Activated T-helper 1 cell treated with anti-CD3 and anti-CD28 coated beads, Interleukin-2, amount 50 U/mL, for 16 hours (primary cell): Measurements from ENCODE around the gene LSS.
"Not testable (repeated sequence)": the region's sequence is repeated elsewhere in the genome, so short reads cannot be mapped to it uniquely, and the experiment has no call there.

Experiments used
- DNase-seq, 2 donors: peaks; one replicate each; pipeline ENCODE4 v3.0.0-alpha.2; 2020; ENCODE audit warnings: low read depth in 1 of 2, low spot score in 1 of 2

LSS gene

GRCh38 chr21:46206163-46207005 lies 22.2 kb downstream of the LSS start:
- DNase-seq = no peak

GRCh38 chr21:46205766-46206162 lies 22.8 kb downstream of the LSS start:
- no peak for DNase-seq

GRCh38 chr21:46205166-46205565 lies 23.4 kb downstream of the LSS start:
- no peak for DNase-seq

DNA sequence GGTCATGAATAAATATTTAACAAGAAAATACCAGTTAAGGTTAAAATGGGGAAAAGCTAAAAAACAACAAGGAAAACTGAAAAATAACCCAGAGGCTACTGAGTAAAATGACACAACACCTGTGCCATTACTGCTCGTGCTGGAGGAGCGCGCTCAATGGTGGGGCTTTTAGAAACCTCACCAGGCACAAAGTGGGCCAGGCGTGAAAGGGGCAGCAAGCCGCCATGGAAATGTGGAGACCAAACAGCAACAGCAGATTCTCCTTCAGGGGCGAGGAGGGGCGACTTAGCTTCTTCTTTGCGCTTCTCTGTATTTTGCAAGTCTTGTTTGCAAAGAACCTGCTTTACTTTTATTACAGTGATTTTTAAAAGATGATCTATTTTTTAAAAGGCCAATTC lies 25.4 kb downstream of the LSS start:
- no peak for DNase-seq

- no peak for DNase-seq
Measured at GRCh38 chr21:46202592-46203202, 25.9 kb downstream of the LSS start.

DNA sequence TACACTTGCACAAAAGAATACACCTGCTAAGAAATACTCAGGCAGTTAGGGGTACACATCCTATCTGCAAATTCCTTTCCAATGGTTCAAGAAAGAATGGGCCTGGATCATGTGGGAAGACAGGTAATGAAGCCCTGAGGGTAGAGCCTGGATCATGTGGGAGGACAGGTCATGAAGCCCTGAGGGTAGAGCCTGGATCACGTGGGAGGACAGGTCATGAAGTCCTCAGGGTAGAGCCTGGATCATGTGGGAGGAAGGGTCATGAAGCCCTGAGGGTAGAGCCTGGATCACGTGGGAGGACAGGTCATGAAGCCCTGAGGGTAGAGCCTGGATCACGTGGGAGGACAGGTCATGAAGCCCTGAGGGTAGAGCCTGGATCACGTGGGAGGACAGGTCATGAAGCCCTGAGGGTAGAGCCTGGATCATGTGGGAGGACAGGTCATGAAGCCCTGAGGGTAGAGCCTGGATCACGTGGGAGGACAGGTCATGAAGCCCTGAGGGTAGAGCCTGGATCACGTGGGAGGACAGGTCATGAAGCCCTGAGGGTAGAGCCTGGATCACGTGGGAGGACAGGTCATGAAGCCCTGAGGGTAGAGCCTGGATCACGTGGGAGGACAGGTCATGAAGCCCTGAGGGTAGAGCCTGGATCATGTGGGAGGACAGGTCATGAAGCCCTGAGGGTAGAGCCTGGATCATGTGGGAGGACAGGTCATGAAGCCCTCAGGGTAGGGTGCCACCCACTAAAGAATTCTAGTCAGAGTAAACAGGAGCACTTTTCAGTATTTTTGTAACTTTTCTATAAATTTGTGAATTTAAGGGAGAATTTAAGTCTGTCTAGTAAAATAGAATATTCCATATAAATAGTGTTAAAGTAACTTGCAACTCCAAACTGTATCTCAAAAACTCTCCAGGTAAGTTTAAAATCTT lies 27.4 kb downstream of the LSS start:
- DNase-seq = not testable (repeated sequence)

DNA sequence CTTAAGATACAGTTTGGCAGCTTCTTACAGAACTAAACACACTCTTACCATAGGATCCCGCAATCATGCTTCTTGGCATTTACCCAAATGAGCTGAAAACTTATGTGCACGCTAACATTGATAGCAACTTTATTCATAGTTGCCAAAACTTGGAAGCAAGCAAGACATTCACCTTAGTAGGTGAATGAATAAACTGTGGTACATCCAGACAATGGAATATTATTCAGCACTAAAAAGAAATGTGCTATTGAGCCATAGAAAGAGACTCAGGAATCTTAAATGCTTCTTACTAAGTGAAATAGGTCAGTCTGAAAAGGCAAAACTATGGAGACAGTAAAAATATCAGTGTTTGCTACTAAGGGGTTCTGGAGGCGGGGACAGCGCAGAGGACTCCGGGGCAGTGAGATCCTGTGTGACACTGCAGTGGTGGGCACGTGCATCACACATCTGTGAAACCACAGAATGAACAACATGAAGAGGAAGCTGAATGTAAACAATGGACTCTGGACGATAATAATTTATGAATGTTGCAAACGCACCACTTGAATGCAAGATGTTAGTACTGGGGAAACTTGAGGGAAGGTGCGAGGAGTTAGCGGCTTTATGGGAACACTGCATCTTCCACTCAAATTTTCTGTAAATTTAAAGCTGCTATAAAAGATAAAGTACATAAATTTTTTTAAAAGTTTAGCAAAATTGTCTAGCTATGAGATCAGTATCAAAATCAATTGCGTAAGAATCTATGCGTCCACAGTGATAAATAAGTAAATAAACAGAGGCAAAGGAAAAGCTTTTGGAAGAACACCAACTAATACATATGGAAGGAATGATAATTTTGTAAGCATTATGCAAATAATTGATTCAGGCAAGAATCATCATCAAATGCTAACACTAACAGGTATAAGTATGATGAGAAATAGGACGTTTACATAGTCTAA lies 28.9 kb downstream of the LSS start:
- no peak for DNase-seq

- DNase-seq = no peak
Measured at GRCh38 chr21:46196733-46197132, 31.8 kb downstream of the LSS start.

DNA sequence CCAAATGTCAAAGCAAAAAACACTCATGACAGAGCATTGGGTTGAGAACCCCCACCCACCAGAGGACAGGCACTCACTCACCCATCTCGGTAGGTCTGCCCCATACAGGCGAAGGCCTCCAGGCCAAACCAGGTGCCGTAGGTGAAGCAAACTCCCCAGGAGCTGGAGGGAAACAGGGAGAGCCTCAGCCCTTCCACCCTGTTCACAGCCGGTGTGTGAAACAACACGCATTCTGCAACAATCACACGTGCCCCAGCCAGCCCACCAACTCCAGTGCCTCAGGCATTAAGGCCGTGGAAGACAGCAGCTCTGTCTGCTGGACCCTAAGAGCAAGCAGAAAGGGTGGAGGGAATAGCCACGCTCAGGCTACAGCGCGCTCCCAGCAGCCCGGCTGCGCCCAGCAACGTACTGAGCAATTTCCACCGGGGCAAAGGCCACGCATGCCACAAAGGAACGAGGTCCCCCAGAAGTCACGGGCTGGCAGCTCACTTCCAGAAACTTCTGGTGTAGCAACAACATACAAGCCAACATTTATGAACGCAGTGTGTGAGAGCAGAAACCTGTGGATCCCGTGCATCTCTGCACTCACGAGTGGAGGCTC lies 32.9 kb downstream of the LSS start:
- DNase-seq = no peak

DNA sequence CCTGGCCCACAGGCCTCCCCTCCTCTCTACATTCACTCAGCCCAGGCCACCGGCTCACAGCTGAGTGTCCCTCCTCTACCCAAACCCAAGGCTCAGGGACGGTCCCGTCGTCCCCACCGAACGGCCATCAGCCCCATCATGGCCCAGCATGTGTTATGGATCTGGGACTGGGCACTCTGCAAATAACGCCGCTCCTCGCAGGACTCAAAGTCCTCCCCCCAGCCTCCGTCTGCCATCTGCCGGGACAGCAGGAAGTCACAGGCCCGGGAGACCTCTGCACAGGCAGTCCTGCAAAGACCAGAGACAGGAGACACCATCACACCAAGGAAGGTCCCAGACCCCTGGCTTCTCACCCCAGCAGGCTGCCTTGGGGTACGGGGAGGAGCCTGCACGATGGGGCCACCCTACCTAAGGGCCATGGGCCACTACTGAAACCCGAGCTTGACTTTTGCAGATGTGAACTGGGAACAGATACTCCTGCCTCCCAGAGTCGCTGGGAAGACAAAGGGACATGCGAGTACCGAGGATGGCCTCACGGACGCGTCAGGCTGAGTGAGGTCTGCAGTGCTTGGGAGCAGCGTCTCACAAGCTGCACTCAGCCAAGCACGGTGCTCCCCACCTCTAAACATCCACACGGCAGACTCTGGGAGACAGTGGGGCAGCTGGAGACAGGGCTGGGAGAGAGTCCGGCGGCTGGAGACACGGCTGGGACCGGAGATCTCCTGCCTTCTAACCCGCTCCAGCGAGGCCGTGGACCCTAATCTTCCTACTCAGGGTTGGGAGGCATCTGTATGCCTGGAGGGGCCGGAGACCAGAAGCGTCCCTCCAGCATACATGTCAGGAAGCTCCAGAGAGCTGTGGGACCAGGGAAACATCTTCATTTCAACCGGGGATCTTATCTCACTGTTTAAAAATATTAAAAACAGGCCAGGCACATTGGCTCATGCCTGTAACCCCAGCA lies 33.9 kb downstream of the LSS start:
- DNase-seq = no peak

GRCh38 chr21:46193829-46194373 lies 34.7 kb downstream of the LSS start:
- no peak for DNase-seq

GRCh38 chr21:46191686-46192575 lies 36.6 kb downstream of the LSS start:
- no peak for DNase-seq

DNA sequence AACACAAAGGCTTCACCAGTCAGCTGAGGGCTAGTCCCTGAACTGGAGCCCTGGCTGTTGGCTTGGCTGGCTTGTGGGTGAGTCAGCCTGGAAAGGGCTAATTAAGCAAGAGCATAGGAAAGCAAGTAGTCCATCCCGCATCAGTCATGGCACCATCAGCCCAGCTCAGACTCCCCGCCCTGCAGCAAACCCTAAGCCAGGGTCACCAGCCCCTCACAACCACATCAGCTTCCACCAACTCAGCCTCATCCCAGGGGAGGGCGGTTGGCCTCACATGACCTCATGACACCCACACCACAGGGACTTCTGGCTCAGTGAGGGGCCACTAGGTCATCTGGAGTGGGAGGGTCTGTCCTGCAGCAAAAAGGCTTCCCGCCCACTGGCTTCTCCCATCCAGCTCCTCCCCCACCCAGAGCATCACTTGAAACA lies 37.3 kb downstream of the LSS start:
- no peak for DNase-seq

DNA sequence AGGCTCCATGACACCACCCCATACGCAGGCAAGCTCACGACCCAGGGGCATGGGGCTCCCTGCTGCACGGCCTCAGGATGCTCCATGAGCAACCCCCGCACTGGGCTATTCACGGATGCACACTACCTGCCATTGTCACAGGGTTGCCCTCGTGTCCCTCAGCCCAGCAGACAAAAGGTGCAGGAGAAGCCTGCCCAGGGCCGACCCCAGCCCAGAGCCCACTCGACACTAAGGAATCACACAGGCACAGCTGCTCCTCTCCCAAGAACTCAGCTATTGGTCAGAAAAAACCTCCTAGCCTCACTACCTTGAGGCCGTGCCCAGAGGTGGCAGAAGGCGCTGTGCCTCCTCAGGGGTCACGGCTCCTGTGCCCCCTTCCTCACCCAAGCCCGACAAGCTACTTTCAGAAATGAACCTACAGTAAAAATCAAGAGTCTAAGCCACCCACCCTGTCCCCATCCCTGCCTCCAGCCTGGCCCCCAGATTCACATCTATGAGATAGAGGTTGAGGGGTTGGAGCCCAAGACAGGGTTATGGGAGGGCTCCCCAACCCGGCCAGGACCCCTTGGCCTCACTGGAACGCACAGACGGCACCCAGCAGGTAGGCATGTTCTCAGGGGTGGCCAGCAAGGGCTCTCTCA lies 38.0 kb downstream of the LSS start:
- no peak for DNase-seq

DNA sequence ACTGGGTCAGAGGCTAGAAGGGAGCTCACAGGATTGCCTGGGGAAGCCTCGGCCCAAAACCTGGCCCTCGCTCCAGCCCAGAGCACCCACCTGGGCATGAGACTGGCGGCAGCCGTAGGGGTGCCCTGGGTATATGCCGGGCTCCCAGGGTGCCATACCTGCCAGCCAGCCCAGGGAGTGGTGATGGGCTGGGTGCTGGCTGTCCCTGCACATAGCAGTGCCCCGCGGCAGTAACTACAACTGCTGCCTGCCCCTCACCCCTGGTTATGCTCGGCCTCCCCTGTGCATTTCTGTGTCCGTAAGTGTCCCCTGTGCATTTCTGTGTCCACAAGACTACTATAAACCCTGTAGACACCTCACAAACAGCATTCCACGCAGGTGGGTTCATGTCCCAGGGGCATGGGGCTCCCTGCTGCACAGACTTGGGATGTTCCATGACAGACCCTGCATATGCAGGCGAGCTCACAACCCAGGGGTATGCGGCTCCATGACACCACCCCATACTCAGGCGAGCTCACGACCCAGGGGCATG lies 38.5 kb downstream of the LSS start:
- DNase-seq = no peak

DNA sequence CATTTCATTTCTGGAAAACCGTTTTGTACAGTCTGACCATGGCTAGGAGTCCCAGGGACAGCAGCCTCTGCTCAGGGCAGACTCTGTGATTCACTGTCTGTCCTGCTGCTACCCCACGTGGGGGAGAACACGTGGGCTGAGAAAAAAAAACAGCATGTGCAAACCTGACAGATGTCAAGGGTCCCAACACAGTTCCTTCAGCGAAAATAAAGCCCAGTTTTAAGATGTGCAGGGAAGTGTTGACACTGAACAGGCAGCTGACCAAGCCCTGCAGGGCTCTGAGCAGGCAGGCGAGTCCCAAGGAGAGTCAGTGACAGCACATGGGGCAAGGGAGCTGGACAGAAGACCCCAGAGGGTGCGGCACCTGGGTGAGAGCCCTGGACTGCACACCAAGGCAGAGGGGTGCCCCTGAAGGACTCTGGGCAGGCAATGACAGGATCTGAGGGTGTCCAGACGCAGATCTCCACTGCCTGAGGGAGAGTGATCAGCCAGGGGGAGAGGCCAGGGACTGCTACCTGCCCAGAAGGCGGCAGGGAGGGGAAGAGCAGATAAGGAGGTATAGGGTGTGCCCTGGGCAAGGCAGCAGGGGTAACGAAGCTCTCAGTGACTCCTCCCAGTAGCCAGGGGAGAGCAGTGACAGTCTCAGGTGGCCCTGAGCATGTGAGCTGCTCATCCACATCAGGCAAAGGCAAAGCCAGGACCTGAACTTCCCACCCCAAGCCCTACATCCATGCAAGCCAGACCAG lies 39.2 kb downstream of the LSS start:
- no peak for DNase-seq
